NCI-H187 treated with DMSO at 0.1 percent for 48 hours (cell line): ENCODE measurements around the gene RAB27B.

Source experiments
- DNase-seq: peaks from one replicate; lab custom pipeline; 2025; lab: John Stamatoyannopoulos, UW

RAB27B gene

GRCh38 chr18:54867131-54867530 is 38.9 kb downstream of the RAB27B start:
- DNase-seq: no peak

GRCh38 chr18:54871231-54871630 is 43.0 kb downstream of the RAB27B start:
- no peak for DNase-seq

DNA sequence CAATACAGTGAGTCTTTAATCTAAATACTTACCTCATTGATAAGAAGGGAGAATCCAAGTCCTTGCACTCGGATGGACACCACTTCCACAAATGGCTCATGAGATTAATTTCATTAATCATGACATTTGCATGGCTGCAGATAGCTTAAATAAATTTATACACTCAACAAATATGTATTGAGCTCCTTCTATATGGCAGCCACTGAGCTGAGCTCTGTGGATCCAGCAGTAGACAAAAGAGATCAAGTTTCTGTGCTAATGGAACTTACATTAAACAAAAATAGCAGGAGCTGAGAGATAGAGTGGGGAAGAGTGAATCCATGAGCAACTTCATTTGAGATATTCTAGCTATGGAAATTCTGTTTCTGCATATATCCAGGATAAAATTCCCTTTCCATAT is 44.4 kb downstream of the RAB27B start:
- no peak for DNase-seq

DNA sequence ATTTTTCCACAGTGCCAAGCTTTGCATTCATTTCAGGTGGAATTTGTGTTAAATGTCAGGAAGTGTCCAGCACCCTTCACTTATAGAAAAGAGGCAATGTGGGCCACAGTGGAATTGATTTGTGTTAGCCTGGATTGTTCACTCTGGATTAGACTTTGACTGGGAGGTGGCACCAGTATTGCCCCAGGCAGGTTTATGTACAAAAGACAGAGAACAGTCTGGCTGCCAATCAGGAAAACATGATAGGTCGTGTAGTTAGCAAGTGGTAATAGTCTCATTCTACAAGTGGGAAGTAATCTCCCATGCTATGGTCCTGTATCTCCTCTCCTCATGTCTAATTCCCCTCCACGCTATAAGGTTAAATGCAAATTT is 45.6 kb downstream of the RAB27B start:
- DNase-seq: no peak

GRCh38 chr18:54875063-54875462 is 46.8 kb downstream of the RAB27B start:
- DNase-seq: no peak

GRCh38 chr18:54877076-54877475 is 48.8 kb downstream of the RAB27B start:
- DNase-seq: no peak

DNA sequence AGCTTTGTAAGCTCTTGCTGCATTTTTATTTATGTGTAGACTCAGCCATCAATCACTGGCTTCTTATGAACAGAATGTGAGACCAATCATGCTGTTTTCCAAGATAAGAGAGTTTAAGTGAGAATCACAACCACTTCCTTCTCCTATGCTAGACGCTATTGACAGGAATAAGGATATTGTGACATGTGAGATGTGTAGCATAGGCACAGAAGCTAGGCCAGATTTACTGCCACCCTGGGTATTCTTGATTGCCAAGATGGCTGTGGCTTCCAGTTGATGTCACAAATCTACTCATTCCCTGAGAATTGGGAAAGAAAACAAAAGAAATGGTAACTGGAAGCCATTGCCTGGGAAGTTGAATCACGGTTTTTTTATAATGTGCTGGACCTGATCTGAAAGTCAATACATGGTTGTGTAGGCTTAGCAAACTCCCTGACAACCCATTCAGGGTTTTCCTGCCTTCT is 49.9 kb downstream of the RAB27B start:
- no peak for DNase-seq

GRCh38 chr18:54878659-54879358 is 50.5 kb downstream of the RAB27B start:
- no peak for DNase-seq

DNA sequence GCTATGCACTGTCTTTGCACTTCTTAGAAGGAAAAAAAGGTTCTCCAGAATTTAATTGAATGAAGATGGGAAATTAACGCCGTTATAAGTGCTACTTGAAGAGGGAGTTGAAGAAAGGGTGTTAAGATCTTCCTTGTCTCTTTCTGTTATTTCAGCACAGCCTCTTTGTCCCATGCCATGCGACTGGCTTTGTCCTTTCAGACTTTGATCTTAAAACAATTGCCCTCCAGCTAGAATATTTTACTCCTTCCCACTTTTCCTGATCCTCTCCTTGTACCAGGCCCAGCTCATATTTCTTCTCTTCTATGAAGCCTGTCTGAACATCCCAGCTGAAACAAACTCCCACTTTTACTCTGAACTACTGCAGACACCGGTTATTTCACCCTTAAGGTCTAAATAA is 51.4 kb downstream of the RAB27B start:
- no peak for DNase-seq

GRCh38 chr18:54880395-54881105 is 52.3 kb downstream of the RAB27B start:
- DNase-seq: no peak

DNA sequence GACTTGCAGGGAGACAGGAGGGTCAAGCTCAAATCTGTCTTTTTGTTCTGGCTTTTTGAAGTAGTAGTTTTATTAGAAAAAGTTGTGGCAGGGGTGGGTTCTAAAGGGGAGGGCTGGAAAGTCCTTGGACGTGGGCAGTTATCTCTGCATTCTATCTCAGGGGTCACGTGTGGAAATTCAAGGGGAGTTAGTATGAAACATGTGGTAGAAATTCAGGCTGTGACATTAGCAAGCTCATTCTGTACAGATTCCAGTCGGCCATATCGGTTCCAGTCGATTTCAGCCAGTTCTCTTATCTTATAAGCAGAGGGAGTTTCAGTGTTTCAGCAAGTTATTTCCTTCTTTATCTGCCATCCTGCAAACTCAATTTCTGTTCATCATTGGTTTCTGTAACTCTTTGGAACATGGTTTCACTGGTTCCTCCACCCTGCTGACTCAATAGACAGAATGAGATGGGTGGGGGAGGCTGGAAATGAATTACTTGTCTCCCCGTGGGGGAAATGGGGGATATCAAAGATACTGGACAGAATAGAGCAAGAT is 53.0 kb downstream of the RAB27B start:
- no peak for DNase-seq

DNA sequence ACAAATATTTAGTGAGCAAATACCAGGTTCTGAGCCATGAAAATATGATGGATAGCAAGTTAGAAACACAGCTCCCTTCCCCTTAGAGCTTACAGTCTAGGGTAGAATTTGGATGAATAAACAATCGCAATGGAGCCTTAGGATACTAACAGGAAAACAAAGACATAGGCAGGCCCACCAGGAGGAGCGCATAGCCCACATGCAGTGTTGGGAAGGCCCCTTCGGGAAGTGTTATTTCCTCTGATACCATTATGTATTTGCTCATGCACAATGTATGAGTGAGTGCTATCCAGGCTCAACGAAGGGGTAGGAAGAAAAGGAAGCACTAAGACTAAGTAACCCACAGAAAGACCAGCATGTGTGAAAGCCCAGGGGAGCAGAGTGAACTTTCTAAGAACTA is 54.0 kb downstream of the RAB27B start:
- DNase-seq: no peak

- no peak for DNase-seq
Observed at GRCh38 chr18:54883816-54884604, 55.7 kb downstream of the RAB27B start.

- no peak for DNase-seq
Observed at GRCh38 chr18:54888378-54888777, 60.1 kb downstream of the RAB27B start.

DNA sequence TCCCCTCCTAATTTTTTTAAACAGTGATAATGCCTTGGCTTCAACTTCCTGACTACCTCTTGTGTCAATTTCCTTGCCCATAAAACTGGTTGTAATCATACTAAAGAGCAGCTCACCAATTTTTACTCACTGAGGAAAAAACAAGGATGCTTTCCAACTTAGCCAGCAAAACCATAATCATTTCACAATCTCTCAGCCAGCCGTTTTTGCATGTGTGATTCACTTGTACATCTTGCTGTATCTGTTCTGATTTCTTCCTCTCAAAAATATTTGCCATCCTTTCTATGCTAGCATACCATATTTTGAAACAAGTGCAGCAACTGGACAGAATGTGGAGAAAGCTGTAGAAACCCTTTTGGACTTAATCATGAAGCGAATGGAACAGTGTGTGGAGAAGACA is 60.7 kb downstream of the RAB27B start:
- DNase-seq: no peak

DNA sequence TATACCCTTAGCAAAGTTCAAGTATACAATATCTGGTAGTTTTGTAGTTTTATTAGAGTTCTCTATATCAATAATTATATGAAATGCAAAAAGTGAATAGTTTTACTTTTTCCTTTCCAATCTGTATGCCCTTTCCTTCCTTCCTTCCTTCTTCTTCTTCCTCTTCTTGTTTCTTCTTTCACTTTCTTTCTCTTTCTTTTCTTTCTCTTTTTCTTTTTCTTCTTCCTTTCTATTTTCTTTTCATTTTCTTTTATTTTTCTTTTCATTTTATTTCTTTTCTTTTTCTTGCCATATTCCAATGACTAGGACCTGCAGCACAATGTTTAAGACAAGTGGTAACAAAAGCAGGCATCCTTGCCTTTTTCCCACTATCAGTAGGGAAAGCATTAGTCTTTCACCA is 71.2 kb downstream of the RAB27B start:
- no peak for DNase-seq

DNA sequence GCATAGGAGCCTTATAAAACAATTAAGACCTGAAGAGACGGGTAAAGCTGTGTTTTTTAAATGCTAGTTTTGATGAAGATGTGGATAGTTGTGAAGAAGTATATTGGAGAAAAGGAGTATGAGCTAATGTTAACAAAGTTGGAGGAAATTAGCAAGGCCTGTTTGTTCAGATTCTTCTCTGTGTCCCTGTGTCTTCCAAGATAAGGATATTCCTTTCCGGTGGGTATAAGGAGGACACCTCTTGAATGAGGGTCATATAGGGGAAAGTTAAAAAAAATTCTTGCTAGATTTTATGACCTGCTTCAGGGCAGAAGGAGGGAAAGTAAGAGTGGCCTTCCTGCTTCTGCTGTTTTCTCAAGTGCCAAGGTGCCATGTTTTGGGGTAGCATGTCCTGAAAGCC is 72.0 kb downstream of the RAB27B start:
- no peak for DNase-seq

DNA sequence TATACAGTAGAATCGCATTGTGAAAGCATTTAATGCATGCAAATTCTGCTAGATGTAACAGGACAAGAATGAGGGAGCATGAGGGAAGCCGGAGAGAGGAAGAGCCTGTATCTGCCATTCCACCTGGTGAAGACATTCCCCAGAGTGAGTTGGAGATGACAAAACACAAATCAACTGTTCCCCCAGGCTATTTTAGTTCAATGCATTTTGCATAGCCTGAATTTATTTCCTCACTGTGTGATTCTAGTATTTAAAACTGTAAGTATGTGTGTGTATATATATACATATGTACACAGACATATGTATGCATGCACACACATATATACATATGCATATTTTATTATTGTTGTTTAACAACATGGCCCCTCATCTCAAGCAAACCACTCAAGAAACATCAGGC is 76.3 kb downstream of the RAB27B start:
- DNase-seq: no peak

- DNase-seq: no peak
Observed at GRCh38 chr18:54905629-54906028, 77.4 kb downstream of the RAB27B start.

DNA sequence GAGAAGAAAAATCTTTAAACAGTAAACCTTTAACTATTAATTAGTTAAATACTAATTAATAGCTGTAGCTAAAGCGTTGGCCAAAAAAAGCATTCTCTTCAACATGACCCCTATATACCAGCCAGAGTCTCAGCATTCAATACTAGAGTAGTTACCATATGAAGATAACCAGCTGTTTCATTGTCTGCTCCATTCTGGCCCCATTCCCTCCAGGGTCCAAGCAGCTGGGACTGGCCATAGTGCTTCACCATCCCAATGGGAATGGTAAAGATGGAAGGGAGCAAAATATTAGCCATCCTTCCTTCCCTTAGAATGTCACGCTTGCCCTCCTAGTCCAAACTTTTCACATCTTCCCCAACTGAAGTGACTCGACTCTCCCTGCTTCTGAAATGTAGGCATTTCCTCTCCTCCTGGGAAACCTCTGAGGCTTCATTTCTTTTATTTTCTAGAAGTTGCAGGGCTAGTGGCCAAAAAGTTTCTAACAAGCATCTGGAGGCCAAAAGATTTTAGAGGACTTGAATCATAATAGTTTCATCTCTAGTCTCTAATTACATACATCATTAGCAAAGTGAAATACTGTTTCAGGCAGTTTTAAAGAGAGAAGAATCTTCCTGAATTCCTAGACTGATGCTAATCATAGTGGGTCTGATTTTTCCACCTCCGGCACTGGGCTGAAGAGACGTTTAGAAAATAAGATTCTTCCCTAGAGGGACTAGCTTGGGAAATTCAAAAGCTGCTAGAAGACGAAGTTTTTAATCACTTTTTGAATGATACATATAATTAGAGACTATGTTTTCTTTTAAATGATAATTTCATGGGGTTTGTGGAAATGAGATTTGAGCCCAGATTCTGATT is 78.3 kb downstream of the RAB27B start:
- no peak for DNase-seq

GRCh38 chr18:54909538-54909937 is 81.3 kb downstream of the RAB27B start:
- no peak for DNase-seq
